Subcutaneous adipose tissue (tissue), 4 donors: ENCODE measurements around the gene TBL3. TPM values are rescaled to one million over a fixed set of nuclear protein-coding genes. Genes with fewer than 3 reads are reported as not detected.

Experiments
- total RNA-seq, 4 donors: library from RNA; depleted of rRNA; stranded (reverse); fragments of >200 nt; gene quantifications; one replicate each; pipeline ENCODE4 v1.1.0, GENCODE V29; 2016
- TF ChIP-seq, protein P1 (sequence below): fragments of 450-650 bp; IDR thresholded peaks from one replicate; pipeline ENCODE4 v1.5.1; 2016; ENCODE audit warnings: low read depth, mild to moderate bottlenecking, control low read depth, antibody characterized with exemption, moderate library complexity

Gene TBL3
- total RNA-seq, 4 donors from 2014 or later = 20.9 to 30.6 (median 26.6) TPM

DNA sequence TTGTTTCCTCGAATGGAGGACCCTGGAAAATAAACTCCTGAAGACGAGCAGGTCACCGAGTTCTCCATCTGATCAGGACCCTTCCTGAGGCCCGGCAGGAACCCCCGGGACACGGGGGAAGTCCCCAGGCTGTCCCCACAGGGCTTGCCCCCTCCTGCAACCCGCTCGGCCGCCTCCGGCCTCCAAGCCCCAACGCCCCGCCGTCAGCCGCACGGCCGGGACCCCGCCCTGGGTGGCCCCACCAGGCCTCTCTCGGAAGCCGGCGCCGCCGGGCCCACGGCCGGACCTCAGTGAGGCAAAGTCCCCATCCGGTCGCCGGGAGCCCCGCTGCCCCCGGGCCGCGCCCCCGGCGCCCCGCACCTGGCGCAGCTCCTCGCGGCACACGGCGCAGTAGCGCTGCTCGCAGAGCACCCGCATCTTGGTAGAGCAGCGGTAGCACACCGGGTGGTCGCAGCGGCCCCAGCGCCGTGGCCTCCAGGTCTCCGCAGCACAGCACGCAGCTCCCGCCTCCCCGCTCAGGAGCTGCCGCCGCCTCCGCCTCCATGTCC lies 37.4 kb downstream of the TBL3 start:
- TF ChIP-seq, protein P1, sequence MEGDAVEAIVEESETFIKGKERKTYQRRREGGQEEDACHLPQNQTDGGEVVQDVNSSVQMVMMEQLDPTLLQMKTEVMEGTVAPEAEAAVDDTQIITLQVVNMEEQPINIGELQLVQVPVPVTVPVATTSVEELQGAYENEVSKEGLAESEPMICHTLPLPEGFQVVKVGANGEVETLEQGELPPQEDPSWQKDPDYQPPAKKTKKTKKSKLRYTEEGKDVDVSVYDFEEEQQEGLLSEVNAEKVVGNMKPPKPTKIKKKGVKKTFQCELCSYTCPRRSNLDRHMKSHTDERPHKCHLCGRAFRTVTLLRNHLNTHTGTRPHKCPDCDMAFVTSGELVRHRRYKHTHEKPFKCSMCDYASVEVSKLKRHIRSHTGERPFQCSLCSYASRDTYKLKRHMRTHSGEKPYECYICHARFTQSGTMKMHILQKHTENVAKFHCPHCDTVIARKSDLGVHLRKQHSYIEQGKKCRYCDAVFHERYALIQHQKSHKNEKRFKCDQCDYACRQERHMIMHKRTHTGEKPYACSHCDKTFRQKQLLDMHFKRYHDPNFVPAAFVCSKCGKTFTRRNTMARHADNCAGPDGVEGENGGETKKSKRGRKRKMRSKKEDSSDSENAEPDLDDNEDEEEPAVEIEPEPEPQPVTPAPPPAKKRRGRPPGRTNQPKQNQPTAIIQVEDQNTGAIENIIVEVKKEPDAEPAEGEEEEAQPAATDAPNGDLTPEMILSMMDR = no peak

DNA sequence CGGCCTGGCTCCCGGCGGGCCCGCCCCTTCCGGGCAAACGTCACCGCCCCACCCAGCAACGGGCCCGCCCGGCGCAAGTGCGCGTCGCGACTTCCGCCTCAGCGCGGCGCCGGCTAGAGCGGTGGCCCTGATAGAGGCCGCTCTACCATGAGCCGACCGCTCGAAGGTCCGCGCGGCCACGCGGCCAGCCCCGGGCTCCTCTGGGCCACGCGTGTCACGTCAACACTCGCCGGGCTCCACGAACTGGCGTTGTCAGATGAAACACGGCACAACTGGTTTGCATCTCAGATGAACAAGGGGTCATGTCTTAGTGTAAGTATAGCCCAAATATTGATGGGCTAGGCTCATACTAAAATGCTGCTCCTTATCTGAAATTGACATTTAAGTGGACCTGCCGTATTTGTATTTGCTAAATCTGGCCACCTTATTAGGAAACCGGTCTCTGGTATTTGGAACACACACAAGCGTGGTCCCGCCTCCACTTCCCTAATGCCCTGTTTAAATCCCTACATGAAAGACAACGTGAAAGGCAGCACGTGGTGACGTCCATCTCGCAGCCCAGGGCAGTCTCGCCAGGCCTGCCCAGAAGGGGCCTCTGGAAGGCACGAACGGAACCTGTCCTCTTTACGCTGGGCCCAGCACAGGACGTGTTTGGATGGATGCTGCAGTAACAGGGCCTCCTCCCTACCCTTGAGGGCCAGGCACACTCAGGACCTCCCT lies 38.1 kb downstream of the TBL3 start, which contains the start of gene ZNF598:
Gene ZNF598, minus strand, starts transcription at position 31 of the 720 bp plus-strand sequence.
- TF ChIP-seq, protein P1 = no peak

DNA sequence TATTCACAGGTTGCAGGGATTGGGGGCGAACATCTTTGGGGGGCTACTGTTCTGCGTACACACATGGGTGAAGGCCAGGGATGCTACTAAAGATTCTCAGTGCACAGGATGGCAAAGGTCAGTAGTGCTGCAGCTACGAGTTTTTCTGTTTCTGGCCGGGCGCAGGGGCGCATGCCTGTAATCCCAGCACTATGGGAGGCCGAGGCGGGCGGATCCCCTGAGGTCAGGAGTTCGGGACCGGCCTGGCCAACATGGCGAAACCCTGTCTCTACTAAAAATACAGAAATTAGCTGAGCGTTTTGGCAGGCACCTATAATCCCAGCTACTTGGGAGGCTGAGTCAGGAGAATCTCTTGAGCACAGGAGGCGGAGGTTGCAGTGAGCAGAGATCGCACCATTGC lies 41.7 kb downstream of the TBL3 start:
- TF ChIP-seq, protein P1 = no peak

DNA sequence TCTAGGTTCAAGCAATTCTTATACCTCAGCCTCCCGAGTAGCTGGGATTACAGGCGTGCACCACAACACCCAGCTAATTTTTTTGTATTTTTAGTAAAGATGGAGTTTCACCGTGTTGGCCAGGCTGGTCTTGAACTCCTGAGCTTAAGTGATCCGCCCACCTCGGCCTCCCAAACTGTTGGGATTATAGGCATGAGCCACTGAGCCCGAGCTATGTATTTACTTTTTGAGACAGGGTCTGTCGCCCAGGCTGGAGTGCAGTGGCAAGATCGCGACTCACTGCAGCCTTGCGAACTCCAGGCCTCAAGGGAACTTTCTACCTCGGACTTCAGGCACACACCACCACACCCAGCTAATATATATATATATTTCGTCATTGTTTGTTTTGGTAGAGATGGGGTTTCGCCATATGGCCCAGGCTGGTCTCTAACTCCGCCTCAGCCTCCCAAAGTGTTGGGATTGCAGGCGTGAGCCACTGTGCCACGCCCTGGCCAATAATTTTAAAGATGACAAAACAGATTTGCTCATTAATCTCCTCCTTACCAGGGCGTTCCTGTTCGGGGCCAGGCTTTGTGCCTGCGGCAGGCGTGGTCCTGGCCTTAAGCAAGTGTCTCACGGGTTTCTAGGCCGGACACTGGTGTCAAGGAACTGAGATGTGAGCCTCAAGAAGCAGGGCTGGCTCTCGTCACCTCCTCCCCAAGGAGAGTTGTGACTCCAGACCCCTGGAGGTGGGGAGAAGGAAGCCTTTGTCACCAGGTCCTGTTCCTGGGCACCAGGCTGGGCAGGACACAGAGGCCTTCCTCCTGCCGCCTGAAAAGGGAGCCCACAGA lies 43.5 kb downstream of the TBL3 start:
- TF ChIP-seq, protein P1 = no peak

DNA sequence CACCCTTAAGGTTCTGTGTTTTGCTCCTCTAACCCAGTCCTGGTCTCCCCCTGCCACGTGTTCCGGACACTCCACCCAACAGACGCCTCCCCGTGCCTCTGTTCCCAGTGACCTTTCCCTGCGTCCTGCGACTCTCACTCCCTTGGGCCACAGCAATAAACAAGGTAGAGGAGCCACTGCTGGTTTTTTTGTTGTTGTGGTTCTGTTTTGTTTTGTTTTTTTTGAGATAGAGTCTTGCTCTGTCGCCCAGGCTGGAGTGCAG lies 44.0 kb downstream of the TBL3 start:
- TF ChIP-seq, protein P1 = no peak

DNA sequence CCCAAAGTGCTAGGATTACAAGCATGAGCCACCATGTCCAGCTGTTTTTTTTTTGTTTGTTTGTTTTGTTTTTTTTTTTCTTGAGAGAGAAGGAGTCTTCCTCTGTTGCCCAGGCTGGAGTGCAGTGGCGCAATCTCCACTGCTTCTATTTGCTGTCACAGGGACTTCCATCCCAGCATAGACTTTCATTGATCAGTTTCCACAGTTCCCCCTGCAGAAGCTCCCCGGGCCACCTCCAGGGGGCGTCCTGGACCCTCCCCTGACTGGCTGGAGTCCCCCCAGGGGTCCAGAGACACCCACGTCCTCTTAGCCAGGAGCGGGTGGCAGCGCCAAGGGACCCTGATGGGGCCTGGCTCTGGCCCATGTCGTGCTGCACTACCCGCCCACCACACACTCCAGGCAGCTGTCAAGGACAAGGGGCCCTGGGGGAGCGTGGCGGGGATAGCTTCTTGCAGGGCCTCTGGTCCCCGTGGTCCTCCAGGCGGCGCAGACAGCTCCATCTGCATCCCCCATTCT lies 44.6 kb downstream of the TBL3 start:
- TF ChIP-seq, protein P1 = no peak

DNA sequence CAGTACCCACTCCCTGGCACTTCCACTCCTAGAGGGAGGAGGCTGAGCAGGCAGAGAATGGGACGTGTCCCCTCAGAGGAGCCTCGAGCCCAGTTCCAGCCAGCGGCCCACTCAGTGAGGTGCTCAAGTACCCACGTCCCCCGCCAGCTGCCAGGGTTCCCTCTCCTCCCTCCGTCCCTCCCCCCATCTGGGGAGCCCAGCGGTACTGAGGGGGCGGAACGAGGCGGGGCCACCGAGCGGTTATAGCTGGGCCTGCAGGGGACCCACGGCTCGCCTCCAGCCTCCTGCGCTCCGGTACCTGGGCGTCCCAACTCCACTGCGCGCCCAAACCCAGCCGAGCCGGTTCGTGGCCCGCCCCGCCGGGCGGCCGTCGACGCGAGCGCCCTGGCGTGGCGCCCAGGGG lies 47.7 kb downstream of the TBL3 start, which contains the start of gene NPW:
Gene NPW, plus strand, starts transcription at position 268 of the 403 bp plus-strand sequence.
- TF ChIP-seq, protein P1 = no peak
